ENCODE measurements around the gene FBXL16. TPM values are rescaled to one million over a fixed set of nuclear protein-coding genes. Genes with fewer than 3 reads are reported as not detected.
"Not testable (repeated sequence)": the region's sequence is repeated elsewhere in the genome, so short reads cannot be mapped to it uniquely, and the experiment has no call there.

FBXL16 gene
- polyA plus RNA-seq, 4 donors: 0.79 to 2.0 (median 1.2) TPM

DNA sequence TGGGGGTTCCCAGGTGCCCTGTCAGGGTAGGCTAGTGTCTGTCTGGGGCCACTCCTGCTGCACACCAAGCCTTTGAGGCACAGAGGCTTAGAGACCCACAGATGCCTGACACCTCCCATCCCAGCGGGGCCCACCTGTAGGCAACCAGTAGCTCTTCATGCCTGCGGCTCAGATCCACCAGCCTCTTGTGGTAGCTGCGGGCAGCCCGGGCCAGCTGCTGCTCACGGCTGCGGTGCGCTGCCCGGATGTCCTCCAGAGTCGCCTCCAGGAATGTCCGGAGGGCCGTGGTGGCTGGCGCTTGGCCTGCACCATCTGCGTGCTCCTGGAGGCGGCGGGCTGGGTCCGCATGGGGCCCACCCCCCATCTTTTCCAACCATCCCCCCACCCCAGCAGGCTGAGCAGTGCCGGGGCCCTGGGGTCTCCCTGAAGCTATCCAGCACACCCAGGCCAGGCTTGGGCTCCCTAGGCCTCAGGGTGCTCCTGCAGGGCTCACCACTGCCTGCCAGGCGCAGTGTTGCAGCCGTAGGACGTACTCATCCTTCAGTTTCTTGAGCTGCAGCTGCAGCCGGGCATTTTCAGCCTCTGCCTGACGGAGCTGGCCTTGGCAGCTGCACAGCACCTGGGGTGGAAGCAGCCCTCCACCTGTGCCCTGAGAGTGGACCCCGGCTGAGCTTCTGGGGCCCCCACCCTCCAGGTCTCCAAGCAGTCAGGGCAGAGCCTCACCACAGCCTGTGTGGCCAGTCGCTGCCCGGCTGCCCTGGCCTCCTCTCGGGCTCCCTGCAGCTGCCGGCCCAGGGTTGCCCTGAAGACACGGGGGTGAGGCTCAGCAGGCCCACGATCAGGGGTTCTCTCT lies 18.8 kb upstream of the FBXL16 start:
- DNase-seq (ENCODE audit: low read depth in 4 of 4, low spot score in 3 of 4): no peak

DNA sequence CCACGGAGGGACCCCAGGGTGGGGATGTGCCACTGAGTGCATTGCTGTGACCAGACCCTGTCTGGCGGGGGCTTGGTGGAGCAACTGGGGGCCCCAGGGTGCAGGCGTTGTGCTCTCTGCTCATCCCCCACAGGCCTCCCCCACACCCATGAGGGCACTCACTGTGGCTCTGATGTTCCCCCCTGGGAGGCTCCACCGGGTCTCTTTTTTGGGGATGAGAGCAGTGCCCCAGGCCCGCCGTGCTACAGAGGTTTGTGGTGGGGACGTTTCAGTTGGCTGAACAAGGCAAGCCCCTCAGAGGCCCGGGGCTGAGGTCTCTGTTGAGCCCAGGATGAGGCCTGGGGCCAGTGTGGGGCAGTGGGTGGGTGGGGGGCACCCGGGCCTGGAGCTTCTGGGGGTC lies 18.1 kb upstream of the FBXL16 start:
- DNase-seq (ENCODE audit: low read depth in 4 of 4, low spot score in 3 of 4): no peak

DNA sequence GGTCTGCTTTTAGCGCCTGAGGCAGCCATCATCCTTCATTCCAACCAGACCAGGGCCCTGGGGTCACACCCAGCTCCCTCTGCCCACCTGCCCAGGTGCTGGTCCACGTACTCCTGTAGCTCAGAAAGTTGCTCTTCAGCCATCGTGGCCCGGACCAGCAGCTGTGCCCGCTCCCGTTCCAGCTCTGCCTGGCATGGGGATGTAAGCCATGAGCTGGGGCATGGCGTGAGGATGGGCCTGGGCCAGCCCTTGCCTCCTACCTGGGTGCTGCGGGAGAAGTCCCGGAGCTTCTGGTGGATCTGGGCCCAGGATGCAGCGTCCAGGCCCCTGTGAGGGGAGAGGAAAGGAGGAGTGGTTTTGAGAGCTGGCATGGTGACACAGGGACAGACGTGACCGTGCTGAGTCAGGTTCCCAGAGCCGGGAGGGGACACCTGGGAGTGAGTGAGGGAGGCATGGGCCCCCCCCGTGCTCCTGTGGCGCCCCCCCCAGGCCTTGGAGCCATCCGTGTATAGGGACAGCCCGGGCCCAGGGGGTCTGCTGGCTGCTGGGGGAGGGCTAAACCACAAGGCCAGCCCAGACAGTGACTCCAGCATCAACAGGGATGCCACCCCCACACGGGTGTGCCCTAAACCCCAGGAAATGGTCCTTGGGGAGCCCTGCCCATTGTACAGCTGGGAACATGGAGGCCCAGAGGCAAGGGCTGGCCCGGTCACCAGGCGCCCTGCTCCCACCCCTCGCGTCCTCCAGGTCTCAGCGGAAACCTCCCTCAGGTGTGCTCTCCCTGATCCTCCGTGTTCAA lies 17.4 kb upstream of the FBXL16 start:
- DNase-seq (ENCODE audit: low read depth in 4 of 4, low spot score in 3 of 4): no peak

DNA sequence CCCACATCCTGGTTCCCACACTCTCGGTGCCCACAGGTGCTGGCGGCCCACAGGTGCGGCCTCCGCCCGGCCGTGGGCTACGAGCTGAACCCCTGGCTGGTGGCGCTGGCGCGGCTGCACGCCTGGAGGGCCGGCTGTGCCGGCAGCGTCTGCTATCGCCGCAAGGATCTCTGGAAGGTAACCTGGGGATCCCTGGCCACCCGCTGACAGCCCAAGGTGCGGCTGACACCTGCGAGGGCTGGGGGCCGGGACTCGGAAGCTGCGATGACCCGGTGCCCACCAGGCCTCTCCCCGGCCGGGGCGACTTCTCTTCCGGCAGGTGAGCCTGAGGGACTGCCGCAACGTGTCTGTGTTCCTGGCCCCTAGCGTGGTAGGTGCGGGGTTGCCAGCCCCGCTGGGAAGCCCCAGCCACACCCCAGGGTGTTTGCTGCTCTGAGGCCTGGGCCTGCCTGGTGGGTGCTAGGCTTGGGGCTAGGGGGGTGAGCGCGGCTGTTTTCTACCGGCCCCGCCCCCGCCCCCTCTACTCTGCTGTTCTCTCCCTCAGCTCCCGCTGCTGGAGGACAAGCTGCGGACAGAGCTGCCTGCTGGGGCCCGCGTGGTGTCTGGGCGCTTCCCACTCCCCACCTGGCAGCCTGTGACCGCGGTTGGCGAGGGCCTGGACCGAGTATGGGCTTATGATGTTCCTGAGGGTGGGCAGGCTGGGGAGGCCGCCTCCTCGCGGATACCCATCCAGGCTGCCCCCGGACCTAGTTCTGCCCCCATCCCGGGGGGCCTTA lies 16.4 kb upstream of the FBXL16 start:
- no peak for DNase-seq (ENCODE audit: low read depth in 4 of 4, low spot score in 3 of 4)

DNA sequence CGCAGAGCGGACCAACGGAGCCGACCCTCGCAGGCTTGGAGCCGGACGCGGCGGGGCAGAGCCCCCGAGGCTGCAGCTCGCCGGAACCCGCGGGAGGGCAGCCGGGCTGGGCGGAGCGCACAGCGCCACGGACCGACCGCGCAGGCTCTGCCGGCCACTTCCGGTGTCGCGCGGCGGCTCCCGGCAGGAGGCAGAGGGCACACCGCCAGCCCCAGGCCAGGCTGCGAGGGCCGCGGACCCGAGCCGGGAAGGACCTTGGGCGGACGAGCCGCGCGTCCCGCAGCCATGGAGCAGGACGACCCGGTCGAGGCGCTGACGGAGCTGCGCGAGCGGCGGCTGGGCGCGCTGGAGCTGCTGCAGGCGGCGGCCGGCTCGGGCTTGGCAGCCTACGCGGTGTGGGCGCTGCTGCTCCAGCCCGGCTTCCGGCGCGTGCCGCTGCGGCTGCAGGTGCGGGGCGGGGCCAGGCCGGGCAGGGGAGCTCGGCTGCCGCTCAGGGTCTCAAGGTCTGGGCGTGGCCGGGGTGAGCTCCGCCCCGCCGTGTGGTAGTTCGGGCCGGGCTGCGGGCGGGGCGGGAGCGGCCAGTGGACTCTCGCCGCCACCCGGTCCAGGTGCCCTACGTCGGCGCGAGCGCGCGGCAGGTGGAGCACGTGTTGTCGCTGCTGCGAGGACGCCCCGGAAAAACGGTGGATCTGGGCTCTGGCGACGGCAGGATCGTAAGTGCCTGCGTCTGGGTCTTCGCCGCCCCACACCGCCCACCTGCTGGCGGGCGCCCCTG lies 15.6 kb upstream of the FBXL16 start, which contains the start of gene ANTKMT:
Gene ANTKMT (plus strand): TSS at position 157 of the 775 bp plus-strand sequence. CDS start 129 bp downstream, at position 286.
- peak in 1 of 4 donors; percentile 59 for DNase-seq (ENCODE audit: low read depth in 4 of 4, low spot score in 3 of 4)

DNA sequence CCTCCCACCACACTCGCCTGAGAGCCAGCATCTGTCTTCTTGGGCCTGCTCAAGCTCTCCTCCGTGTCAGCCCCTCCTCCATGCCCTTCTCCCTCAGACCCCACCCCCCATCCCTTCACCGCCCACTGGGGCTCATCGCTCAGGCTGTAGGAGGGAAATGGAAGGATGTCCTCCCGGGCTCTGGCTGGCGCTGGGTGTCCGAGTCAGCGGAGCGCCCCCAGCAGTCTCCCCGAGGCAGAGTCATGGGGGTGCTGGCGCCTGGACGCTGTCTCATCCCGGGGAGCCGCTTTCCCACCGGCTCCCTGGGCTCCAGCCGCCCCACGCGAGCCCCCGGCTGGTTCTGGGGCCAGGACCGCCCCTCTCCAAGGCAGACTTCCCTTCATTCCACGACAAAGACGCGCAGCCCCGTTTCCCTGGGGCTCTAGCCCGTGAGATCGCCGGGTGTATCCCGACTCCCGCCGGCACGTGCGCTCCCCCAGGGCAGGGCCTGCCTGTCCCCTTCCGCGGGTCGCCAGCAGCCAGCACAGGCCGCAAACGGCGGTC lies 14.9 kb upstream of the FBXL16 start:
- DNase-seq (ENCODE audit: low read depth in 4 of 4, low spot score in 3 of 4): no peak

DNA sequence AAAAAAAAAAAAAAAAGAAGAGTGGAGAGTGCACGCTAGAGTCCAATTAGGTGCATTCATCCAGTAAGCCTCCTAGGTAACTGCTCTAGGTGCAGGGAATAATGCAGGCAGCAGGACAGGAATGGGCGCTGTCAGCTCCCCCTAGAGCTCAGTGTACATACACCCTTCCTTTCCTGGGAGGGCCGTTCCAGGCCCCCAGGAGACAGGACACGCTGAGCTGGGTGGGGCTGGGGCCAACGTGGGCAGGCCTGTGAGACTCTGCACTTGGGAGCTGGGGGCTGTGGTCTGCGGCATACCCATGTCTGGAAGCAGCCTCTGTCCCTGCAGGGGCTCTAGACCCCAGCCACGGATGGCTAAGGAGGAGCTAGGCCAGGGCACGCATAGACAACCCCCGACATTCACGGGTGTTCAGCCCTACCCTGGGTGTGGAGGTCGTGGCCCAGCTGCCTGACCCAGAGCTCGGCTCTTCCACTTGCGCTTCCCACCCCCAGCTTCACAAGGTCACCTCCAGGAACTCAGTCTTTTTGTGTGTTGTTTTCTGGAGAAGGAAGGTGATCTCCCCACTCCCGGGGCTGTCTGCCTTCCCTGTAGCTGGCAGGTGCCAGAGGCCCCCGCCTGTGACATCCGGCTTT lies 14.3 kb upstream of the FBXL16 start:
- no peak for DNase-seq (ENCODE audit: low read depth in 4 of 4, low spot score in 3 of 4)

DNA sequence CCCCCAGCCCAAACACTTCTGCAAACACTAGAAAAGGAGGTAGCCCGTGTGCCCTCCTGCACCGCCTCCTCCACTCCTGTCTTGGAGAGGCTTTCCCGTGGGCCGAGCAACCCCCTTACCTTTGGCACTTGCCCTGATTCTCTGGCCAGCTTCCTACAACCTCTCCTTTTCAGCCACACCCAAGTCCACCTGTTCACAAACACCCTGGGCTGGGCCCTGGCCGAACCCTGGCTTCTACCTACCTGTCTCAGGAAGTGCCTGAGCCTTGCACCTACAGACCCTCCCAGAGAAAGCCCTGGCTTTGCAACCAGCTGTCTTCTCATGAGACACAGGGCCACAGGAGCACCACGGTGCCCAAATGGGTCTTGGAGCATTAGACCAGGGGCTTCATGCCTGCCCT lies 13.3 kb upstream of the FBXL16 start:
- no peak for DNase-seq (ENCODE audit: low read depth in 4 of 4, low spot score in 3 of 4)

DNA sequence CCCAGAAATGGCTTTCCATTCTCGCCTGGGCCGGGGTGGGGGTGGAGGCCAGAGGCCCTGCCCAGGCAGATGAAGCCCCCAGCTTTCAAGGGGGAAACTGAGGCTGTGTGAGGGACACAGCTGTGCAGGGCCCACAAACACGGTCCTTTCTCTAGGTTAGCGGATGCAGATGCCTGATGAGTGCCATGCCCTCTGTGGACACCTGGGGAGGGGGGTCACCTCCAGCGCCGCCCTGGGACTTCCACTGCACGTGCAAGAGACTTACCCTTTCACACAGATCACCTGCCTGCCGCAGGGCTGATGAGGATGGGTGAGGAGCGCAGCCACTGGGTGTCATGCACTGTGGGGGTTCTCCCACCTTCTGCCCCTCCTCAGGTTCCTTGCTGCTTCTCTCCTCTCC lies 12.8 kb upstream of the FBXL16 start:
- DNase-seq (ENCODE audit: low read depth in 4 of 4, low spot score in 3 of 4): no peak

DNA sequence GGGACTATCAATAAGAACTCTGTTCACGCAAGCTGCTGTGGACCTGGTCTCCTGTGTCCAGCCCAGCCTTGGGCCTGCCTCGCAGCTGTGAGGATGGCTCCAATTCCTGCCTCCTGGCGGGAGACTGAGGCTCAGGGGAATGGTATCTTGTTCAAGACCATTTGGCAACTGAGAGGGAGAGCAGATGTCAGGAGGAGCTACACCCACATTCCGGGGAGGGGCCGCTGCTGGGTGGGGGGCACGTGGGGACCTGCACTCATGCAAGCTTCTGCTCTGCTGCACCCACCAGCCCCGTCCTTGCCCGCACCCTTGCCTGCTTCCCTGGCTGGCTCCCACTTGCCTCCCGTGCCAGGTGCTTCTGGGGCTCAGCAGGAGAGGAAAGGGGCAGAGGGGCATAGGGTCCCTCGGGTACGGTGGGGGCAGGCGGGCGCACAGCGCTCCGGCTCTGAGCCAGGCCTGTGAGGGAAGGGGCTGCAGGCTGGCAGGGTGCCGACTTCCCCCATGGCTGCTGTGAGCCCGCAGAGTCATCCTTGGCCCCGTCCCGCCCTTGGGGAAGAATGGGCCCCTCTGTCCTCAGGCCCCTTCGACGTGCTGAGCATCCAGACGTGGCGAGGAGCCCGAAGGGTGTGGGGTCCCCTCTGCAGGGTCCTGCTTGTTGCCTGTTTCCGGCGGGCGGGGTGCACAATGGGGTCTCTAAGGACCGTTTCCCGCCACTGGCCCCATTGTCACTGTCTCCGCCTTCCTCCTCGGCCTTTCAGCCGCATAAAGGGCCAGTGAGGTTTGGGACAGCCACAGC lies 12.0 kb upstream of the FBXL16 start:
- no peak for DNase-seq (ENCODE audit: low read depth in 4 of 4, low spot score in 3 of 4)

DNA sequence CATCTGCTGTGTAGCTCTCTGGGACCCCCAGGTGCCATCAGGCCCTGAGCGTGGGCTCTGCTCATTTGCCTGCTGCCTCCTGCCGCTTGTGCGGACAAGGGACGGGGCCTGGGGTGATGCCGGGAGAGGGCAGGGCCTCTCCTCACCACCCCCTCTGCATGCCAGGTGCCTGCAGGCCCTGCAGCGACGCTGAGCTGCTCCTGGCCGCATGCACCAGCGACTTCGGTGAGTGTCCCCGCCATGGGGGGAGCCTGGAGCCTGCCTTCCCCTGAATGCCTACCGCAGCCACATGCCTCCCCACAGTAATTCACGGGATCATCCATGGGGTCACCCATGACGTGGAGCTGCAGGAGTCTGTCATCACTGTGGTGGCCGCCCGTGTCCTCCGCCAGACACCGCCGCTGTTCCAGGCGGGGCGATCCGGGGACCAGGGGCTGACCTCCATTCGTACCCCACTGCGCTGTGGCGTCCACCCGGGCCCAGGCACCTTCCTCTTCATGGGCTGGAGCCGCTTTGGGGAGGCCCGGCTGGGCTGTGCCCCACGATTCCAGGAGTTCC lies 11.2 kb upstream of the FBXL16 start:
- DNase-seq (ENCODE audit: low read depth in 4 of 4, low spot score in 3 of 4): no peak

DNA sequence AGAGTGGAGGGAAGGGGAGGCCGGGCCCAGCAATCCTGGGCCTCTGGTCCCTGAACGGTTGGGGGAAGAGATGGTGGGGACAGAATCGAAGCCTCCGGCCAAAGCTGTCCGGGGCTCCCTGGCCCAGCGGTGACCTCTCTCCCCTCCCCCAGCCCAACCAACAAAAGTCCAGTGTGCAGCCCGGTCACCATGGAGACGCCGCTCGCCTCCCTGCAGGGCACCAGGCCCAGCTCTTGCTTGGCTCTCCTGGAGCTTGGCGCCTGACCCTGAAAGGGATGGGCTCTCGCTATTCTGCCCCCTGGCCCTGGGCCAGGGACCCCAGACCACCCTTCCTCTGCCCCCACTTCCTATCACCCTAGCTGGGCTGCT lies 10.6 kb upstream of the FBXL16 start:
- DNase-seq (ENCODE audit: low read depth in 4 of 4, low spot score in 3 of 4): no peak

DNA sequence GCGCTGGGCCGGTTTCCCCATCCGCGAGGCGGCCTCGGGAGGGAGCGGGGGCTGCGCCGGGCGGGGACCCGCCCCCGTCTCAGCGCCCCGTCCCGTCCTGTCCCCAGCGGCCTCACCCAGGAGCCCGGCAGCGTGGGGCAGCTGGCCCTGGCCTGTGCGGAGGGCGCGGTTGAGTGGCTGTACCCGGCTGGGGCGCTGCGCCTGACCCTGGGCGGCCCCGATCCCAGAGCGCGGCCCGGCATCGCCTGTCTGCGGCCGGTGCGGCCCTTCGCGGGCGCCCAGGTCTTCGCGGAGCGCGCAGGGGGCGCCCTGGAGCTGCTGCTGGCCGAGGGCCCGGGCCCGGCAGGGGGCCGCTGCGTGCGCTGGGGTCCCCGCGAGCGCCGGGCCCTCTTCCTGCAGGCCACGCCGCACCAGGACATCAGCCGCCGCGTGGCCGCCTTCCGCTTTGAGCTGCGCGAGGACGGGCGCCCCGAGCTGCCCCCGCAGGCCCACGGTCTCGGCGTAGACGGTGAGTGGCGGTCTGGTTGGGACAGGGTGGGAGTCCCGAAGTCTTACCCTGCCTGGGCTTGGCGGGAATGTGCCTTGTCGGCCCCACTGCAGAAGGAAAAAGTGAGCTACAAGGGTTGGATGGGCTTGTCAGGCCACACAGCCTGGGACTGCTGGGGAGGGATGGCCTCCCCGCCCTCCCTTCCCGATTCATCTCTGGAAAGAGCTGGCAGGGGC lies 10.0 kb upstream of the FBXL16 start:
- no peak for DNase-seq (ENCODE audit: low read depth in 4 of 4, low spot score in 3 of 4)

DNA sequence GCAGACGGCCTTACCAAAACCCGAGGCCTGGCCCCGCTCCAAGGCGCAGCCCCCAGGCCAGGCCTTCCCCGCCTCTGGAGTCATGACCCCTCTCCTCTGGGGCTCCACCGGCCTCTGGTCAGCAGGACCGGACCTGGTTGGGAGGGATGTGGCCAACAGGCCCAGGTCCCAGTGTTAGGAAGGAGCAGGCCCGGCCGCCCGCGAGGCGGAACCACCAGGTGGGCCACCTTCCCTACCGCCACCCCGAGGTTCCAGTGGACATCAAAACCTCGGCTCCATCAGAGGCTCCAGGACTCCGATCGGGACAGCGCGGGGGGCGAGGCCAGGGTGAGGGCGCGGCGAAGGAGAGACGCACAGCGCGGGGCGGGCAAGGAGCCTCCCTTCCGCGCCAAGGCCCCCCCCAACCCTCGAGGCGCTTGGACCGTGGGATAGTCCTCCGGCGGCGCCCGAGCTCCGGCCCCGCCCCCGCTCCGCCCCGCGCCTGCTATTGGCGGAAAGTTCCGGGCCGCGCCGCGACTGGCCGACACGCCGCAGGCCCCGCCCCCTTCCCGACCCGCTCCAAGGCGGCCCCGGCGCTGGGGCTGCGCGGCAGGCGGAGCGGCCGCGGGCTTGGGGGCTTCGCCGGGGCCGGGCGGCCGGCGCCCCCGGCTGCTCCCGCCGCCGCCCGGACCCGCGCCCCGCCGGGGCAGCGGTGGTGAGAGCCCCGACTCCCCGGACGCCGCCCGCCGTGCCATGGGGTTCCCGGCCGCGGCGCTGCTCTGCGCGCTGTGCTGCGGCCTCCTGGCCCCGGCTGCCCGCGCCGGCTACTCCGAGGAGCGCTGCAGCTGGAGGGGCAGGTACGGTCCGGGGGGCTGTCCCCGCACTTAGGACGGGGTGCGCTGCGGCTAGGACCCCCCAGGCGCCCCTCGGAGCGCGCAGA lies 9.2 kb upstream of the FBXL16 start, which contains the start of gene METRN:
Gene METRN (plus strand): TSS at position 561 of the 919 bp plus-strand sequence. CDS start 172 bp downstream, at position 733.
- DNase-seq (ENCODE audit: low read depth in 4 of 4, low spot score in 3 of 4): peak in 2 of 4 donors; percentile 67 to 75

DNA sequence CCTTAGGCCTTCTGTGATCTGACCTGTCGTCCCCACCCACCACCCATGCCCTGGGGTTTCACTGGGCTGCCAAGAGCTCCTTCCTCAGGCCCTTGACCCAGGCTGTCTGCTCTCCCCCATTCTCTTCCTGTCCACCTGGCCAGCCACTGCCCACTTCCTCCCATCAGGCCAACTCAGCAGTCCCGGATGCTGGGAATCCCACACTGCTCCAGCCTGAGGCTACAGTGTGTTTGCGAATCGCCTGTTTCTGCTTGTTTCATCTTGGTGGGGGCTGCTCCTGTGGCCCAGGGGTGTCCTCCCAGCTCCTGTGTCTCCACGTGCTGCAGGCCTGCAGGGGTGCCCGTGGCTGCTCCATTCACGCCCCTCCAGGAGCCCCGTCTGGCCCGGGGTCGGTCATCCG lies 8.5 kb upstream of the FBXL16 start:
- DNase-seq (ENCODE audit: low read depth in 4 of 4, low spot score in 3 of 4): no peak

DNA sequence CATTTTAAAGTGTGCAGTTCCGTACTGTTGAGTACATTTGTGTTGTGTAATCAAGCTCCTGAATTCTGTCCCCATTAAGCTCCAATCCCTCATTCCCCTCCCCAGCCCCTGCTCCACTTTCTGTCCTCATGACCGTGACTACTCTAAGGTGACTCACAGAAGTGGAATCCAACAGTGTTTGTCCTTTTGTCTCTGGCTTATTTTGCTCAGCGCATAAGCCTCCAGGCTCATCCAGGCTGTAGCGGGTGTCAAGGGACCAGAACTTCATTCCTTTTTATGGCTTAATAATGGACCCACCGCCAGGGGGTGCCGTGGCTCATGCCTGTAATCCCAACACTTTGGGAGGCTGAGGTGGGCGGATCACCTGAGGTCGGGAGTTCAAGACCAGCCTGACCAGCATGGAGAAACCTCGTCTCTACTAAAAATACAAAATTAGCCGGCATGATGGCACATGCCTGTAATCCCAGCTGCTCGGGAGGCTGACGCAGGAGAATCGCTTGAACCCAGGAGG lies 7.2 kb upstream of the FBXL16 start:
- DNase-seq (ENCODE audit: low read depth in 4 of 4, low spot score in 3 of 4): not testable (repeated sequence)
